Raji (cell line): ENCODE results near the gene CEMP1.

Experiments
- POLR2A ChIP-seq: IDR thresholded peaks from 2 replicates; pipeline ENCODE4 v1.6.1; 2011; ENCODE audit warnings: low read depth, low read length, control low read depth; ENCODE audit not compliant: insufficient read depth

CEMP1 gene

DNA sequence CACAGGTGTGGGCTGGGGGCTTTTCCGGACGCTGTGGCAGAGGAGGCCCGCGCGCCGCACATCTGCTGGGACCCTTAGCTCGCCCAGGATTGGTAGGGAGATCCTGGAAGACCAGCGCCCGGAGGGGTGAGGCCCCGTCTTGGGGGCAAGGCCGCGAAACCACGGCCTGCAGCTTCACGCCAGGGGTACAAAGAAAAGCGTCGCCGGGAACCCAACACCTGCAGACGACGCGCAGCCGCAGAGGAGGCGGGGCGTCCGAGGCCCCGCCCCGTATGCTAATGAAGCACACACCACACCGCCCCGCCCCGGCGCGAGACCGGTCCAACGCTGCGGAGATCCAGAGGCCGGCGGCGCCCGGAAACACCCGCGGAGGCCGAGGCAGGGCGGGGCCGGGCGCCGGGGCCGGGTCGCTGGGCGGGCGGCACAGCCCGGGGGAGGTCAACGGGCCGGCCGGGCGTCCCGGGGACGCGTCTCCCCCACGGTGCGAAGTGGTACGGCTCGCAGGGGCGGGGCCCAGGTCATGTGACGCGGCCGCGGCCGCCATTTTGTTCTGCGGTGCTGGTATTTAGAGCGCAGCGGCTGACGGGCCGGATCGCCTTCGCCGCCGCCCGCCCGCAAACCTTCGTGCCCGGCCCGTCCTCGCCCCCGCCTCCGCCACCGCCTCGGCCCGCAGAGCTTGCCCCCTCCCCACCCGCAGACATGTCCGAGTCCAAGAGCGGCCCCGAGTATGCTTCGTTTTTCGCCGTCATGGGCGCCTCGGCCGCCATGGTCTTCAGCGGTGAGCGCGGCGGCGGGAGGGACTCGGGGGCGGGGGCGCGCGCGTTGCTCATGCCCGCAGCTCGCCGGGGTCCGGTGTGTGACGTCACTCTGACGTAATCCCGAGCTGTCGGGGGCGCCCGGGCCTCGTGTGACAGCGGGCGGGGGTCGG, 17.5 kb downstream of the CEMP1 start, which contains the start of gene ATP6V0C:
TSS of gene ATP6V0C (plus strand) at position 548 of the 928 bp plus-strand sequence. CDS start at position 700, 152 bp downstream.
- TF ChIP-seq POLR2A, result peak; percentile 69

GRCh38 chr16:2512735-2513404, 18.3 kb downstream of the CEMP1 start:
- TF ChIP-seq POLR2A, result no peak

DNA sequence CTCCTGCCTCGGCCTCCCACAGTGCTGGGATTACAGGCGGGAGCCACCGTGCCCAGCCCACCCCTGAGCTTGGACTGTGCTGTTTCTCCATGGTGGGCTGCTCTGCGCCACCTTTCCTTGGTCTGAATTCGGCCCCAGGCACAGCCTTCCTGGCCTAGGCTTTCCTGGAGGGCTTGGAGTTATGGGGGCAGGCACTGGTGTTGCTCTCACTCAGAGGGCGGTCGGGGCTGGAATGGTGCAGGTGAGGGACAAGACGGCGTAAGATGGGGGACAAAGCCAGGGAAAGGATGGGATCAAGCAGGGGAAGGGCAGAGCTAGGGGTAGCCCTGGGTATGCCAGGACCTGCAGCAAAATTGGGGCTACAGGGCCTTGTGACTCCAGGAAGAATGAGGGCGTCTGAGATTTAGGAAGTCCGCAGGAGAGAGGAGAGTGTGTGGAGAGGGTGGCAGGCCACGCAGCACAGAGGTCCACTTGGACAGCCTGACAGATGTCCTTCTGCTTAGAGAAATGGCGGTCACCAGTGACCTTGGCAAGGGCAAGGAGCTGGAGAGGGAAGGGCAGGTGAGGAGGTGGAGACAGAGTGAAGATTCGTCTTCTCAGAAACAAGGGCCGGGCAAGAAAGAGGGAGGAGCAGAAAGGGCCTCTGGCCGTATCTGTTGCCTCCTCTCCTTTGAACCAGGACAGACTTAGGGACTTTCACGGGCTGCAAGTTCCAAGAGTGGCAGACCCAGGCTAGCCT, 19.0 kb downstream of the CEMP1 start:
- no peak for TF ChIP-seq POLR2A

DNA sequence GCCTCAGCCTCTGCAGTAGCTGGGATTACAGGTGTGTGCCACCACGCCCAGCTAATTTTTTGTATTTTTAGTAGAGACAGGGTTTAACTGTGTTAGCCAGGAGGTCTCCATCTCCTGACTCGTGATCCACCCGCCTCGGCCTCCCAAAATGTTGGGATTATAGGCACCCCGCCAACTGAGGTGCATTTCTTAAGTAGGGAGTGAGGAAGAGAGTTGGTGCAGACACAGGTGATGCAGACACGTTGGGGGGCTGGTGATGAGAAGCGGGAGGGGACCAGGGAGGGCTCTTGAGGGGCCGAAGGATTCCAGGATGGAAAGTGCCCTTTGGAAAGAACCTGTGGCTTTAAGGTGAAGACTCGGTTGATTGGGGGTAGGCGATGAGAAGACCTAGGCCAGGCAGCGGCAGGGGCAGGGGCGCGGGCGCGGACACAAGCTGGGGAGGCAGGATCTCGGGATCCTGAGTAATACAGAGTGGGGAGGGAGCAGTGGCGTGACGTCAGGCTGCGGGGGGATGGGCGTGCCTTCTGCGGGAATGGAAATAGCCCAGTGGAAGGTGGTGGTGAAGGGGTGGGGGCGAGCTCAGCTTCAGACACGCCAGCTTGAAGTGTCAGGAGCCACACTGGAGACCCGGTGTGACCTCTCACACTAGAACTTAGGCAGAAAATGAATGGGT, 19.9 kb downstream of the CEMP1 start:
- no peak for TF ChIP-seq POLR2A

- TF ChIP-seq POLR2A, result no peak
Observed at GRCh38 chr16:2508722-2509400, 22.3 kb downstream of the CEMP1 start.

DNA sequence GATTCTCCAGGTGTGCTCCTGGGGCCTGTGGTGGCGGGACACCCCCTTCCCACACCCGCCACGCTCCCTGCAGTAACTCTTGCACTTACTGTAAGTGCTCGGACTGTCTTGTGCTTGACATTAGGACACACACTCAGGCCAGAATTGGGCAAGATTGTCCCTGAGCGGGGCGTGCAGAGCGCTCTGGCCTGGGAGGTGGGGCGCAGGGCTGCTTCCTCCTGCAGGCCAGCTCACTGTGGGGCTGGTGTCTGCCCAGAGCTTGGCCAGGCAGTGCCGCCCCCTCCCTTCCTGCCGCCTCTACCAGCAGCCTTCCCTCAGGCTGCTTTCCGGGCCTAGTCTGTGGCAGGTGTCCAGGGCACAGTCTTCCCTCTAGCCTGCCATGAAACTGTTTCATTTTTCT, 23.5 kb downstream of the CEMP1 start:
- TF ChIP-seq POLR2A, result no peak

DNA sequence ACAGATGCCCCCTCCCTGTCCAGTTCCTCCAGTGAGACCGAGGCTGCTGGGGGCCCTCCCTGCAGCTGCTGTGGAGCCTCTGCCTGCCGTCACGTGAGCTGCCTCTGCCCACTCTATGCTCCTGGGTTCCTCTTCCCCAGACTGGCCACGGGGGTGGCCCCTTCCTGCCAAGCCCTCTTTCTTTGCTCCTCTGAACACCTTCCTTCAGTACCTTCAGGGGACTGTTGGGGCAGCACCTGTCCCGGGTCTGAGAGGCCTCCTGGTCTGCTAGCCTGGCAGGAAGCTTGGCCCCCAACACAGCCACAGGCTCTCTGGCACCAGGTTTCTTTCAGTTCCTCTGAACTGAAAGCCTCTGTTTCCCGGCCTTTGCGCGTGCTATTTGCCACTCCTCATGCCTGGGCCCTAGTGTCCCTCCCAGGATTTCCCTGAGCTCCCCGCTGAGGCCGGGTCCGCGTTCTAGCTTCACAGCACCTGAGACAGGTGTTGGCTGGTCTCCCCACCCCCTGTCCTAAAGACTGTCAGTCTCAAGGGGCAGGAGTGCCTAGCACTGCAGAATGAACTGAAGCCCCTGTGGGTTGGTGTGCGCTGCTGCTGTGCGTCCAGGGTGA, 24.1 kb downstream of the CEMP1 start:
- TF ChIP-seq POLR2A, result no peak

DNA sequence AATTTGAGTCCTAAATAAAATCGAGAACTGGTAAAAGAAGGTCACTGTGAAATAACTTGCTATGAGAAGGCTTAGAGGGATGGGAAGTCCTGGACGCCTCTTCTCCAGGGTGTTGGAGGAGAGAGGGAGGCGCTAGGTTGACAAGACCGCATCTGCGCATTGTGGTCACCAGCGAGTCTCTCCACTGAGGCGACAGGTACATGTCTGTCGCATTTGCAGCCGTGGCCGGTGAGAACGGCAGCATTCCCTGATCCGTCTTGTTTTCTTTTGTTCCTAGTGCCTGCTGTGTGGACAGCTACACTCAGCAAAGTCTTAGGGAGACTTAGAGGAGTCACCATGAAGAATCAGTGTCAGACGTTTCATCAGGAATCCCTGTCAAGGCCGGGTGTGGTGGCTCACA, 25.5 kb downstream of the CEMP1 start:
- TF ChIP-seq POLR2A, result no peak

GRCh38 chr16:2501946-2502895, 29.0 kb downstream of the CEMP1 start:
- no peak for TF ChIP-seq POLR2A

DNA sequence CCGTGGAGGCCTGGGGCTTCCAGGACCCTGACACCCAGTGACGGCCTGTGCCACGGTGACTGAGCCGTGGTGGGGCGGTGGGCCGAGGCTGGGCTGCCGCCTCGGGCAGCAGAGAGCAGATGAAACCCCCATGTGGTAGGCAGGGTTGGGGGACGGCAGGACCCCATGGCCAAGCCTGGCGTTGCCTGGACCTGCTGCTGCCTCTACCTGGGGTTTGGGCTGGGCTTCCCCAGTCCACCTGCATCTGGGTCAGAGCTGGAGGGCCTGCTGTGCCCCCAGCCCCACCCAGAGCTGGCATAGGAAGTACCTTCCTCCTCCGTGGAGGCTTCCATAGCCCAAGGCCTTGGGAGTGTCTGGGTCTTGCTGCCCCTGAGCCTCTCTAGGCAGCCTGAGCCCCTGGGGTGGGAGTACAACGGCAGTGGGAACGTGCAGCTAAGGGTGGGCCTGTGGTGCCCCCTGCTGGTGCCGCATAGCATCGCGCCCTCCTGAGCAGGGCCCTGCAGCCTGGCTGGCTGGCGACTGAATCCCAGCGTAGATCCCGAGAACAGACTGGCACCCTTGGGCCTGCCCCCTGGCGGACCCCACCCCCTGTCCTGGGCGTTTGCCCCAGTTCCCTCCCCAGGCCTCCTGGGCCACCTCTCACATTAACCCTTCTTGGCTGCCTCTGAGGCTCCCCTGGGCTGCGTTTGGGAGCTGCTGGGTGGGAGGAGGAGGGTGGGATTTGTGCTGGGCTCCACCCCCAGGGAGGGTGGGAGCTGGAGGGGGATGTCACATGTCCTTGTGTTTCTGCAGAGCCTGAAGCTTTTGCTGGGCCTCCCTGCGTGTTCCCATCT, 30.1 kb downstream of the CEMP1 start:
- TF ChIP-seq POLR2A, result peak; percentile 35; the same call in 1 of the 2 replicates

DNA sequence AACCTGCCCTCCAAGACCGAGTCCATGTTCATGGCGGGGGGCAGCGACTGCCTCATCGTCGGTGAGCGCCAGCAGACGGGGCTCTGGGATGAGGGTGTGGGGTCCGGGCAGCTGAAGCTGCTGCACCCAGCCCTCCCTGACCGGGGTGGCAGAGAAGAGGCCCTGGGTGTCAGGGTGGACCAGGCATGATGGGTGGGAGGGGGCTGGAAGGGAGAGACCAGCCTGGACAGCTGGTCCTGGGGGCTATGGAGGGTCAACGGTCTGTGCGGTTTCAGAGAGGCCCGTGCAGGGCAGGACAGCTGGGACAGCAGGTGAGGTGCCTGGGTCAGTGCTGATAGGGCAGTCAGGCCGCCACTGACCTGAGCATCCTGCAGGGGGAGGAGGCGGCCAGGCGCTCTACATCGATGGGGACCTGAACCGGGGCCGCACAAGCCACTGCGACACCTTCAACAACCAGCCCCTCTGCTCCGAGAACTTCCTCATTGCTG, 30.7 kb downstream of the CEMP1 start:
- TF ChIP-seq POLR2A, result no peak

GRCh38 chr16:2499890-2500429, 31.2 kb downstream of the CEMP1 start:
- no peak for TF ChIP-seq POLR2A

- no peak for TF ChIP-seq POLR2A
Observed at GRCh38 chr16:2499454-2499853, 31.8 kb downstream of the CEMP1 start.
